HepG2 (cell line): Measurements from ENCODE around the gene PHRF1. TPM values are rescaled to one million over a fixed set of nuclear protein-coding genes. Genes with fewer than 3 reads are reported as not detected.

ENCODE experiments used
- ASH2L ChIP-seq: fragments of 300-600, 200-600 bp; sonication (generic); IDR thresholded peaks from 2 replicates; pipeline ENCODE4 v1.7.0; 2017; ENCODE audit warnings: low read depth, mild to moderate bottlenecking, moderate library complexity, mixed read lengths, low read length; ENCODE audit not compliant: insufficient read length
- BHLHE40 ChIP-seq: IDR thresholded peaks from 2 replicates; pipeline ENCODE4 v1.6.1; 2011; ENCODE audit warnings: low read length, improper control_type of control experiment
- HNF4G ChIP-seq, 2 experiments: sonication (generic) in 1 of 2; formaldehyde crosslinking in 1 of 2; IDR thresholded peaks; 2 replicates each; pipeline versions ENCODE4 v1.4.0 to v1.6.1; 2011 to 2020; ENCODE audit warnings: borderline replicate concordance in 2 of 2, low read depth in 2 of 2, mild to moderate bottlenecking in 2 of 2, low read length in 1 of 2, missing genetic modification reagents in 1 of 2, moderate library complexity in 1 of 2
- IRF9 ChIP-seq: sonication (generic); formaldehyde crosslinking; IDR thresholded peaks from 2 replicates; pipeline ENCODE4 v1.8.0; 2022; ENCODE audit warnings: missing genetic modification reagents, mild to moderate bottlenecking, borderline replicate concordance
- MAZ ChIP-seq, 2 experiments: sonication (generic) in 1 of 2; formaldehyde crosslinking in 1 of 2; IDR thresholded peaks; 2 replicates each; pipeline versions ENCODE4 v1.5.0 to v1.6.1; 2012 to 2020; ENCODE audit warnings: low read depth in 2 of 2, mild to moderate bottlenecking in 2 of 2, borderline replicate concordance in 1 of 2, improper control_type of control experiment in 1 of 2, low read length in 1 of 2, missing genetic modification reagents in 1 of 2, moderate library complexity in 1 of 2
- NFAT5 ChIP-seq: sonication (generic); formaldehyde crosslinking; IDR thresholded peaks from 2 replicates; pipeline ENCODE4 v1.4.0; 2020; ENCODE audit warnings: missing genetic modification reagents
- PAF1 ChIP-seq: IDR thresholded peaks from 2 replicates; pipeline ENCODE4 v1.6.1; 2016; ENCODE audit warnings: missing genetic modification reagents, missing compliant biosample characterization
- RNF219 ChIP-seq: sonication (generic); formaldehyde crosslinking; IDR thresholded peaks from 2 replicates; pipeline ENCODE4 v1.5.0; 2020; ENCODE audit warnings: mild to moderate bottlenecking, missing genetic modification reagents
- TCF7L2 ChIP-seq: IDR thresholded peaks from 2 replicates; pipeline ENCODE4 v1.6.1; 2011; ENCODE audit warnings: mild to moderate bottlenecking, low read depth, low read length, moderate library complexity
- ZEB1 ChIP-seq: IDR thresholded peaks from 2 replicates; pipeline ENCODE4 v1.6.1; 2012; ENCODE audit warnings: mild to moderate bottlenecking, low read depth, inconsistent platforms; ENCODE audit not compliant: insufficient replicate concordance
- ZNF30 ChIP-seq: sonication (generic); formaldehyde crosslinking; IDR thresholded peaks from 2 replicates; pipeline ENCODE4 v1.5.0; 2020; ENCODE audit warnings: mild to moderate bottlenecking, missing genetic modification reagents
- ZNF609 ChIP-seq: sonication (generic); formaldehyde crosslinking; IDR thresholded peaks from 2 replicates; pipeline ENCODE4 v1.4.0; 2020; ENCODE audit warnings: mild to moderate bottlenecking, missing genetic modification reagents, borderline replicate concordance
- ZNF737 ChIP-seq: sonication (generic); formaldehyde crosslinking; IDR thresholded peaks from 2 replicates; pipeline ENCODE4 v1.5.0; 2020; ENCODE audit warnings: missing genetic modification reagents, mild to moderate bottlenecking, borderline replicate concordance
- polyA plus RNA-seq, 8 experiments: library from polyadenylated mRNA; depleted of rRNA in 3 of 8; stranded (reverse) in 7 of 8; unstranded in 1 of 8; fragments of >200 nt; fragmentation: Illumina TruSeq in 4 of 8; extraction: Trizol in 4 of 8; gene quantifications; 2 replicates each; pipeline versions ENCODE4 v1.2.1 to v1.2.3, GENCODE V29; 2011 to 2016; ENCODE audit warnings: low read depth in 4 of 8, missing spikeins in 1 of 8, mixed read lengths in 1 of 8; ENCODE audit not compliant: insufficient read depth in 1 of 8
- total RNA-seq, 5 experiments: library from RNA; depleted of rRNA; stranded (reverse); fragments of >200 nt; fragmentation: Illumina TruSeq; extraction: Trizol; gene quantifications; 2 replicates each; pipeline ENCODE4 v1.2.3, GENCODE V29; 2016; ENCODE audit warnings: low read depth in 1 of 5

PHRF1 gene
- total and polyA plus RNA-seq, 2 of the 13 experiments (the other 11 are each of a cell fraction or from before 2014, with no cell fraction given): 8.2 to 16.7 TPM

- no peak for TF ChIP-seq ZNF737
- TF ChIP-seq ZEB1: no peak
- TF ChIP-seq MAZ (IDR thresholded peaks at IDR 0.05; ENCODE audit: borderline replicate concordance, low read depth, low read length): no peak
- TF ChIP-seq MAZ (CRISPR knock-in tag; IDR thresholded peaks at IDR 0.05; ENCODE audit: low read depth): peak; percentile 92
- TF ChIP-seq NFAT5 (CRISPR knock-in tag): no peak
- TF ChIP-seq IRF9: no peak
- TF ChIP-seq HNF4G (IDR thresholded peaks at IDR 0.05; ENCODE audit: borderline replicate concordance, low read depth, low read length): no peak
- no peak for TF ChIP-seq HNF4G (CRISPR knock-in tag; IDR thresholded peaks at IDR 0.05; ENCODE audit: borderline replicate concordance, low read depth)
- TF ChIP-seq BHLHE40: no peak
- no peak for TF ChIP-seq ZNF609
- no peak for TF ChIP-seq ASH2L
- TF ChIP-seq PAF1 (CRISPR knock-in tag): no peak
- TF ChIP-seq ZNF30 (CRISPR knock-in tag): no peak
- no peak for TF ChIP-seq RNF219
- no peak for TF ChIP-seq TCF7L2
Measured at GRCh38 chr11:554428-555226, 21.6 kb upstream of the PHRF1 start (continued).
